Upper lobe of left lung (tissue), 4 donors: ENCODE data around the gene RCN2.

Experiments used
- EP300 ChIP-seq, 4 donors: sonication (generic); formaldehyde crosslinking; IDR thresholded peaks; one replicate each; pipeline ENCODE4 v1.5.1; 2017; ENCODE audit warnings: antibody characterized with exemption in 4 of 4, control low read depth in 2 of 4
- POLR2A ChIP-seq, 4 donors: fragments of 450-650 bp; IDR thresholded peaks; one replicate each; pipeline ENCODE4 v1.5.1; 2016 to 2017; ENCODE audit warnings: antibody characterized with exemption in 4 of 4, mild to moderate bottlenecking in 2 of 4
- POLR2AphosphoS5 ChIP-seq, 2 donors: sonication (generic); formaldehyde crosslinking; IDR thresholded peaks; one replicate each; pipeline ENCODE4 v1.5.1; 2017; ENCODE audit warnings: antibody characterized with exemption in 2 of 2
- TF ChIP-seq, protein P1 (sequence below), 6 experiments: fragments of 450-650 bp in 4 of 6; fragments of 200-600 bp in 2 of 6; sonication (generic) in 2 of 6; IDR thresholded peaks; one replicate each; pipeline ENCODE4 v1.5.1; 2016 to 2019; ENCODE audit warnings: antibody characterized with exemption in 6 of 6

DNA sequence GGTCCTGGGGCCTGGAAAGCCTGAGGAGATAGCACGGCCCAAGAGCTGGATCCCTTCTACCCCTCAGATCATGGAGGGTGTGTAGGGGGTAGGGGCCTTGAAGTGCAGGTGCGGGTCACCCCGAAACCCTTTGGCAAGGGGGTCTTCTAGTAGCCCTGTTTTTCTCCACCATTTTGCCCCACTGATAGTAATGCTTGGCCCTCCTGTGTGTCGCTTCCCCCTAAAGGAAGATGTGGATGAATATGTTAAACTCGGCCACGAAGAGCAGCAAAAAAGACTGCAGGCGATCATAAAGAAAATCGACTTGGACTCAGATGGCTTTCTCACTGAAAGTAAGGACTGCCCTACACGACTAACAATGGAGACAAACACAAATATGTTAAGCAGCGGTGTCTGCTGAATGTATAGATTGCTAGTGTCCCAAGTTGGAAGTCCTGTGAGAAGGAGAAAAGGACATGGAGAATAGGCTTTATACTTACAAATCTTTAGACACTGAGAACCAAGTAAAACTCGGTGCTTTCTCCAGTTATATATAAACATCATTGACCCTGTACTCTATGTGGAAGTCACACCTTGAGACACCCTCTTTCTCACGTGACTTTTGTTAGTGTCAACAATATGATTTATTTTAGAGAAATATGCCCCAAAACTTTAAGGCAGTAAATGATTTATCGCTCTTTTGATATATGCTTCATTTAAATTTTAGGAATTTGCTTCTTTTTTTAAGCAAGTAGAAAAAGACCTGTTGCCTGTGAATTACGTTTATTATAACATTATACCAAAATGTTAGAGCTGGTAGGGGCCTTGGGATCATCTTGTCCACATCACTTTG is 802 bp downstream of the RCN2 start:
- TF ChIP-seq, protein P1, sequence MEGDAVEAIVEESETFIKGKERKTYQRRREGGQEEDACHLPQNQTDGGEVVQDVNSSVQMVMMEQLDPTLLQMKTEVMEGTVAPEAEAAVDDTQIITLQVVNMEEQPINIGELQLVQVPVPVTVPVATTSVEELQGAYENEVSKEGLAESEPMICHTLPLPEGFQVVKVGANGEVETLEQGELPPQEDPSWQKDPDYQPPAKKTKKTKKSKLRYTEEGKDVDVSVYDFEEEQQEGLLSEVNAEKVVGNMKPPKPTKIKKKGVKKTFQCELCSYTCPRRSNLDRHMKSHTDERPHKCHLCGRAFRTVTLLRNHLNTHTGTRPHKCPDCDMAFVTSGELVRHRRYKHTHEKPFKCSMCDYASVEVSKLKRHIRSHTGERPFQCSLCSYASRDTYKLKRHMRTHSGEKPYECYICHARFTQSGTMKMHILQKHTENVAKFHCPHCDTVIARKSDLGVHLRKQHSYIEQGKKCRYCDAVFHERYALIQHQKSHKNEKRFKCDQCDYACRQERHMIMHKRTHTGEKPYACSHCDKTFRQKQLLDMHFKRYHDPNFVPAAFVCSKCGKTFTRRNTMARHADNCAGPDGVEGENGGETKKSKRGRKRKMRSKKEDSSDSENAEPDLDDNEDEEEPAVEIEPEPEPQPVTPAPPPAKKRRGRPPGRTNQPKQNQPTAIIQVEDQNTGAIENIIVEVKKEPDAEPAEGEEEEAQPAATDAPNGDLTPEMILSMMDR (IDR thresholded peaks at IDR 0.05) = no peak
- TF ChIP-seq POLR2AphosphoS5 (IDR thresholded peaks at IDR 0.05) = no peak
- TF ChIP-seq POLR2A (IDR thresholded peaks at IDR 0.05) = no peak
- TF ChIP-seq EP300 (IDR thresholded peaks at IDR 0.05) = no peak
